ENCODE measurements around the gene TRERF1. TPM values are rescaled to one million over a fixed set of nuclear protein-coding genes. Genes with fewer than 3 reads are reported as not detected.

Gene TRERF1
- total RNA-seq, 1 donor from 2014 or later, result 0.86 TPM

DNA sequence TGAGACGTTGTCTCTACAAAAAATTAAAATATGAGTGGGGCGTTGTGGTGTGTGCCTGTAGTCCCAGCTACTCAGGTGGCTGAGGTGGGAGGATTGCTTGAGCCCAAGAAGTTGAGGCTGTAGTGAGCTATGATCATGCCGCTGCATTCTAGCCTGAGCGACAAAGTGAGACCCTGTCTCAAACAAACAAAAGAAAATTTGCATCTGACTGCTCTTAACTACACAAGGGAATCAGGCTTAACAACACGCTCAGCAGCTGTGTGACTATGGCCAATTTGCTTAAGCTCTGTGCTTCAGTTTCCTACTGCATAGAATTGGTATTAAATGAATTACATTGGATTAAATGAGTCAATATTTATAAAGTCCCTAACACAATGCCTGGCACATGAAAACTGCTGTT, 209.8 kb downstream of the TRERF1 start:
- intact Hi-C loops (cut with DNase I), result no loop called here
- no peak for DNase-seq (ENCODE audit: low spot score)

DNA sequence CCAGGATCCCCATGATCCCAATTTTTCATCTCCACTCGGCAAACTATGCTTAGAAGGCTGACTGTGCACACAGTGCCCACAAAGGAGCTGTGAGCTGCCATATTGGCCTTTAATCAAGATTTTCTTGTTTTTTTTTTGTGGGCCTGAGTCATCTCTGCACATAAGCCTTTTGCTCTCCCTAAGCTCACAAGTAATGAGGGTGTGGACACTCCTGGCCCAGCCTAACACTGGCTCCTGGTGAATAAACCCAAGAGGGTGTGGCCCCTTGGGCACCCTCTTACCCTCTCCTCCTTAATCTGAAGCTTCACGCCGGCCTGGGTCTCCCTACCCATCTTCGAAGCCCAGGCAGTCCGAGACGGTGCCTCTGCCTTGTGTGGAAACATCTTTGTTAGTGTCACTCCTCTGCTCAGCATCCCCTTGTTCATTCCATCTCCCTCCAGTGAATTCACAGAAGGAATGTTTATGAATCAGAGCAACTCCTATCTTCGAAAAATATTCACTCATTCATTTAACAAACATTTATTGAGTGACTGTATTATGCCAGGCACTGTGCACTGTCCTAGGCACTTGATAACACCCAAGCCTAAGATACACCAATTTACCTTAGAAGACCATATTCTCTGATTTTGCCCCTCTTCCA, 211.9 kb downstream of the TRERF1 start:
- intact Hi-C loops (cut with DNase I), result no loop called here
- DNase-seq (ENCODE audit: low spot score), result no peak

DNA sequence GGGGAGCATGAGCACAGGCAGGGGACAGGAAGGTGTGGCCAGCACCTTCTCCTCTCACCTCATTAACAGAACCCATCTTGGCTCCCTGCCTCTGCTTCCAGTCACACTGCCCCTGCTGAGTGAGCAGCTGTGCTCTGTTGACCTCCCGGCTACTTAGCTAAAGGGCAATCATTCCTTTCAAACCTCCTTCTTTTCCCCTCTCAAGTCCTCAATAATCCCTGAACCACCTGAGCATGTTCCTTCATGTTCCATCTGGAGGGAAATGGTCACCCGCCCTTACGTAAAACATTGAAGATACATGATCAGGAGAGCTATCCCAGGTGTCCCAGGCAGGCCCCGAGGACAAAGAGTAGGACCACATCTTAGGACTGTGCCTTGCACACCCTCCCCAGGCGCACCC, 212.4 kb downstream of the TRERF1 start:
- intact Hi-C loops (cut with DNase I), result no loop called here
- no peak for DNase-seq (ENCODE audit: low spot score)

DNA sequence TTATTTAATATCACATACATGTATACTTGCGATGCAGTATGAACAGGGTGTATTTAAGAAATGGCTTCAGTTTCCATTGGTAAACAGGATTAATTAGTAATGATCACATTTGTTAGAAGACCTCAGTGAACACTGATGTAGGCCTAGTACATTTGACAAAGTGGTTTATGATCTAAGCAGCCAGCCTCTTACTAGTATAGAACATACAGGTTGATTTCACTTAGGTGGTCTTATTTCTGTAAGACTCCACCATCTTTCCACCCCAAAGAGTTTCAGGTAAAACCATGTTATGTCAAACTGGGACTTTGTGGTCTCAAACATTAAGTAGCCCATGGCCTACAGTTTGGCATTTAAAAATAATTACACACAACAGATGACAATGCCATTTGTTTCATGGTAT, 213.9 kb downstream of the TRERF1 start:
- DNase-seq (ENCODE audit: low spot score), result no peak
- intact Hi-C loops (cut with DNase I), result no loop called here

DNA sequence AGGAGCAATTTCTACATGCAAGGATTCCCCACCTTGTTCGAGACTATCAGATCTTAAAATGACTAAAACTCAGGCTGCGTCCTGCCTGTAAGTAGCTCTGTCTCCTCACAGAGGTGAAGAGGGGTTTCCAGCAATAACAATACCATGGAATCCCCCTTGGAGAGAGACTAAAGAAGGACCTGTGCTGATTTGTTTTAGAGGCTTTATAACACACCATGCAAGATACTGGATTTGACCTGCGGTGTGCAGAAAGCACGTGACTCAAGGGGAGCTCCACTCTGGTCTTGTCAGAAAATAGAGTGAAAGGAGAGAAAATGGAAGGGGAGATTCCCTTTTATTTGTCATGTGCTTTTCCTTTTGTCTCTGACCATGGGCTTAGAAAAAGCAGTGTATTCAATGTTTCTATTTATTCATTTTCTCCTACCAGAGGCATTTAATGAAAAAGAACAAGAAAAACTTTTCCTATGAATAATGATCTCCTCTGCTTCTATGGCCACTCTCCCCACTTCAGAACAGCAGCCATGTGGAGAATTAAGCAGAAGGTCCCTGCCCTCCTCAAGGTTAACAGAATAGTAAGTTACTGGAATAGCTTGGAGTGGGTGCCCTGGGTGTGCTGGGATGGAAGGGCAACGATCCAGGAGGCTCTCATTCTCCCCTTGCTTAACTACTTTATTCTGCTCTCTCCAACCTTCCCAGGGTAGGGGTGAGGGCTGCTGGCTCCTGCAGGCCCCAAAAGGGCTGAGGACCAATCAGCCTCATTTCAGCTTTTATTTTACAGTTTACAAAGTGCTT, 214.8 kb downstream of the TRERF1 start:
- no peak for DNase-seq (ENCODE audit: low spot score)
- intact Hi-C loops (cut with DNase I), result no loop called here

DNA sequence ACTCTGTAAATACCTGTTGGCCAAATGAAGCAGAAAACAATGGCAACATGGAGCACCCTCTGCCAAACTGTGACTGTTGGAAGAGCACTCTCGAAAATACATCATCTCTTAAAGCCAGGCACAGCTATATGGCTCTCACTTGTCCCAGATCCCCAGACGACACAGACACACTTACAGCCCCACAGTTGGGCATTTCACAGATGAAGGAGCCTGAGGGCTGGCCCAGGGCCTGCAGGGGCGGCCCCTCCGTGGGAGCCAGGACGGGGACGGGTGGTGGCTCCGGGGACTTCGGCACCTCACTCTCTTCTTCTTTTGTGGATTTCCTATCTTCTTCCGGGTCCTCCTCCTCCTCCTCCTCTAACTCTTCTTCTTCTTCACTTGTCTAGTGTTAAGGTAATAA, 215.7 kb downstream of the TRERF1 start:
- DNase-seq (ENCODE audit: low spot score), result no peak
- intact Hi-C loops (cut with DNase I), result no loop called here

DNA sequence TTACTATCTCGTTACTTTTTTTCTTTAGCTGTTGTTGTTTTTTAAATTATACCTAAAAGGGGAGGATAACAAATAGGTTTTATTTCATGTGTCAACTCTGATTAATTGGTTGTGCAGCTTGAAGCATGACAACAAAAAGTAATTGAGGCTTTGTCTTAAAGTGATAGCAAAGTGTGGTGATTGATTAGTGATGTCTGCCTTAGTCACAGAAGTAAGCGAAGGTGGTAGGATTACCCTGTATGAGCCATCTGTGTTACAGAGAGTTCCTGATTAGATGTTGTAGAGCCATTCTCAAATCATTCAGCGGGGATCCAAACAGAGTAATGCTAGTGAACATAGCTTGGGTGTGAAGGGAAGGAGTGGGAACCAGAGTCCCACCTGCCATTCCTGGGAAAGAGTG, 219.7 kb downstream of the TRERF1 start:
- intact Hi-C loops (cut with DNase I), result no loop called here
- DNase-seq (ENCODE audit: low spot score), result no peak

DNA sequence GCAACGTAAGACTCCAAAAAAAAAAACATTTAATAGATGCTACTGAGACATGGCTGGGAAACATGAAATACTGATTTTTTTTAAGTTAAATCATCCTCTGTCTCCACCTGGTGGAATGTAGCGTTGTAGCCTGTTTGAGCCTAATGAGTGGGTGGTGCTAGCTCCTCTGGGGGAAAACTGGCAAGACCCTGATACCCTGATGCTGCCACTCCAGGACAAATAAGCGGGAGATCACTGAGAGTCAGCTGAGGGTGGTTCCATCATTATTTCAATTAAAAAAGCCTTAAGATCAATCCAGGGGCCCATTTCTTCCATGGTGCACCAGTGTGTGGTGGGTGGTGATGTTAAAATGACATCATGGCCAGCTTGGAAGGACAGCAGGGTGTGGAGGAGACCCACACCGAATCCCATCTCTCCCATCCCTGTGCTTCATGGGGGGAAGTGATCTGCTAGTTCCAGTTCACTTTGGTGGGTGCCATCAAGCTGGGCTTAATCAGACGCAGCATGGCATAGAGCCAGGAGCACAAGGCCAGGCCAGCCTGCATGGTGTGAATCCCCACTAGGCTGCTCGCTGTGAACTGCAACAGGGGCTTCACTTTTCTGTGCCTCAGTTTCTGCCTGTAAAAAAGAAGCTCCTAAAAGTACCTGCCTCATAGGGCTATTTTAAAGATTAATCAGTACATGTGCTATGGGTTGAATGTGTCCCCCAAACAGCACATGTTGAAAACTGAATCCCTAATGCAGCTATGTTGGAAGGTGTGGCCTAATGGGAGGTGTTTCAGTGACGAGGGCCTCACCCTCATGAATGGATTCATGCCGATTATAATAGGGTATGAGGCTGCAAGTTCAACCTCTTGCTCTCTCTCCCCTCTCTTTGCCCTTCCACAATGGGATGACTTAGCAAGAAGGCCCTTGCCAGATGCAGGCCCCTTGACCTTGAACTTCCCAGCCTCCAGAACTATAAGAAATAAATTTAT, 221.1 kb downstream of the TRERF1 start:
- intact Hi-C loops (cut with DNase I), result no loop called here
- no peak for DNase-seq (ENCODE audit: low spot score)

DNA sequence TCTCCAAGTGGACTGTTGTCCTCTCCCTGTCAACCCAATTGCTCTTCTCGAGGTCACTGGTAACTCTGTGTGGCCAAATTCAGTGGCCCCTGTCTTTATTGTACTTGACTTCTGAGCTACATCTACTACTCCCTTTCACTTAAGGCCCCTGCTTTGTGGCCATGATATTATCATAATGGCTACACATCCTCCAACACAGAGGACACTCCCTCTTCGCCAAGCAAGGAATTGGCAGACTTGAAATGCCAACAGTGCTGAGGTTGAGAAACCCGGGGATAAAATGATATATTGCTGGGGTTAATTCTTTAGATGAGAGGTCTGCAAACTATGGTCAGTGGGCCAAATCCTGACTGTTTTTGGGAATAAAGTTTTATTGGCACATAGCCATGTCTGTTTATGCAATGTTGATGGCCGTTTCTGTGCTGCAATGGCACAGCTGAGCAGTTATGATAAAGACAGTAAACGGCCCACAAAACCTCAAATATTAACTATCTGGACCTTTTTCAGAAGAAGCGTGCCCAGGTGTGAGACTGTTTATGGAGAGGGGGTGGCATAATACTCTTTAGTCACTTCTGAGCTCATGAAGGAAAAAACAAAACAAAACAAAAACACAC, 222.1 kb downstream of the TRERF1 start:
- intact Hi-C loops (cut with DNase I), result no loop called here
- DNase-seq (ENCODE audit: low spot score), result no peak

DNA sequence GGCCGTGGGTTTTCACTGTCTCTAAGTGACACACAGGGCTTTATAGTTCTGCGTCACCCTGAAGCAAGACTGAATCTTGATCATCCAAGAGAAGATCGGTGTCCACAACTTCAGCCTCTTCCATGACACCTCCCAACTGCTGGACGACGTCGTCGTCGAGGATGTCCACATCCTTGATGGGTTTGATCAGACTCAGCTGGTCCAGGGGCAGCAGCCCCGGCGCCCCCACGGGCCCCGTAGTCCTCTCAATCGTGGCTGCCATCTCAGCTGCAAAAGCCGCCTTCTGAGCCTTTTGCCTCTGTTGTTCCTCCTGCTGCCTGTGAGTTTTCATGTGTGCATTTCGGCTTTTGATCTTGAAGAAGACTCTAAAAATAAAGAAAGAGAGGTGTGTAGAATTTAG, 223.4 kb downstream of the TRERF1 start:
- no peak for DNase-seq (ENCODE audit: low spot score)
- intact Hi-C loops (cut with DNase I), result no loop called here

DNA sequence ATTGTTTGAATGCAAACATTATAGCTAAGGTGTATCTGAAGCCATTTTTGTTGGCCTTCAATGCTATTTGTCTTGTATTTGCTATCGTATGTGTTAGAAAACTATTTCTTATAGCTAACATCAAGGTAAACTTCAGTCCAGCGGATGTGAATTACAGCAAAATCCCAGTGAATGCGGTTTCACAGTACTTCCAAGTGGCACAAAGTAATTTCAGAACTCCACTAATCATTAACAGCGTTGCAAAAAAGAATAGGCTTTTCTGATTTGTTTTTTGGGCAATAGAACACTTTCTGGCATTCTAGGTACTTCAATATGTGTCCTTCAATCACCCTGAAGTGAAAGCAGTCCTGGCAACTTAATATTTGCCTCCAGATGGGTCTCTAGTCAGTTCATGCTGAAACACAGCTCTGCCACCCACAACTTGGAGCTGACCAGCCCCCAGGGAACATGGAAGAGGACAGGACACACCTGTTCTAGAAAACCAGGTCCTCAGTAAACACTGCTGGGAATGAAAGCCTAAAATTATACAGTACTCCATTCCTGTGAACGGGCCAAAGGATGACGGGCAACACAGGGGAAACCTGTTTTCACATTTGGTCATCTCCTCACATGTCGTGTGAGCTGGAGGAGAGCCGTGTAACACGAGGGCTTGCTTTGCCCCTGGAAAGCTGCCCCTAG, 224.4 kb downstream of the TRERF1 start:
- no peak for DNase-seq (ENCODE audit: low spot score)
- intact Hi-C loops (cut with DNase I), result no loop called here

DNA sequence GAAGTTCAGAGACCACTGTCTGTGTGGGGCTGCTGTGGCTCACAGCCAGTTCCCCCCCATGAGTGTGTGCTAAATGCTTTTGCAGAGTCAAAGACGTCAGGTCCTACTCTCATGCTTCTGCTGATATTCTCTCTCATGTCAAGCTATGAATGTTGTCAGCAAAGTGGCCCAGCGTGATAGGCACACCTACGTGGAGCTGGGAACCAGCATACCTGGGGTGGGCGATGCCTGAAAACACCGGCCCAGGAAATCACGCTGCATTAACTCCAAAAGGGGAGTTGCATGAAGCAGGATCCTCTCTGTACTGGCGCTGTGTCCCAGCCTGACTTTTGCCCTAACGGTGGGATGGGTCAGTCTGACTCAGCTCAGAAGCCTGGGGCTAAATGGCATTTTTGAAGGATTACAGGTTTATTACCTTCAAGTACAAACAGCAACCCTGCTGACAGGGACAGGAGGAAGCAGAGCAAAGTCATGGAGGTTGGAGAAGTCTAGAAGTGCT, 225.0 kb downstream of the TRERF1 start:
- intact Hi-C loops (cut with DNase I), result no loop called here
- DNase-seq (ENCODE audit: low spot score), result no peak

DNA sequence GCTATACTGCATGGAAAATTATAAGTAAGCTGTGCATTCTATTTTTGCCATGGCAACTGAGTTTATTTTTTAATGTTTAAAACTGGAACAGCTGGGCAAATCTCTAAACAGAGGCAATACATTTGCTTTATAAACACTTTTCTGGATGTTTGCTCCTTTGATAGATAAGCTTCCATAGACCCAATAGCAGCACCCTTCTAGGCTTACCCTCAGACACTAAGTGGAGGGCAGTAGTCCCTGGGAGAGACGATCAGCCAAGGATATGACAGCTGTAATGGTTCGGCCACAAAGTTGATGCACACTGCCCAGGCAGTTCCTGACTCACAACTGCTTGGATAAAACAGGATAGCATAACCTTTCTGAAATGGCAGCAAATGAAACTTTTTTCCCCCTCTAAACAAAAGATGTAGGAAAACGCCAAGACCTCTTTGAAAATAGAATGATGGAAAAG, 225.5 kb downstream of the TRERF1 start:
- intact Hi-C loops (cut with DNase I), result no loop called here
- DNase-seq (ENCODE audit: low spot score), result no peak

DNA sequence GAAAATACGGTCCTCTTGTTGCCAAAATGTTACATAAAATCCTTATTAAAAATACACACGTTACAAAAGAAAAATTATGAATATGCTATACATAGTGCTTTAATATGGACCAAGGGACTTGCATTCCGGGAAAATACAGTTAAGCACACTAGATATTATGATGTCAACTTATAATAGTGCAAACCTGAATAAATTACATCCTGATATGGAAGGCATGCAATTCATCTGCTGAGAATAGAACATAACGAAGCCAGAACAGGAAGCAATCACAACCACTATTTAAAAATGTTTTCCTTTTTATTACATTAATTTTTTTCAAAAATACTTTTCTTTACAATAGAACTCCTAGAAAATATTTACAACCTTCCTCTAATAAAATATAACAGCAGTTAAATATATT, 226.3 kb downstream of the TRERF1 start:
- DNase-seq (ENCODE audit: low spot score), result no peak
- intact Hi-C loops (cut with DNase I), result no loop called here

DNA sequence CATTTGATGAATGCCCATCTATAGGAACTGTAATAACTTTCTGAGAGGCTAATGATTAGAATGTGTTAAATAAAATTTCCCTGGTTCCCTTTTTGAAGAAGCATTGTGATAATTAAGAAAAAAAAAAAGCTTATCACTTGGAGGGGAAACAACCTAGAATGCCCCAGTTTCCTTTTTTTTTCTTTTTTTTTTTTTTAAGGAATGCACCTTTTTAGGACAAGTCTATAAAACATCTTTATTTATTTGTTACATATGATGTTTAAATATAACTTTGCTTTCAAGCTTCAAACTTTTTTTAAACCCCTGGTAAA, 226.7 kb downstream of the TRERF1 start:
- intact Hi-C loops (cut with DNase I), result no loop called here

DNA sequence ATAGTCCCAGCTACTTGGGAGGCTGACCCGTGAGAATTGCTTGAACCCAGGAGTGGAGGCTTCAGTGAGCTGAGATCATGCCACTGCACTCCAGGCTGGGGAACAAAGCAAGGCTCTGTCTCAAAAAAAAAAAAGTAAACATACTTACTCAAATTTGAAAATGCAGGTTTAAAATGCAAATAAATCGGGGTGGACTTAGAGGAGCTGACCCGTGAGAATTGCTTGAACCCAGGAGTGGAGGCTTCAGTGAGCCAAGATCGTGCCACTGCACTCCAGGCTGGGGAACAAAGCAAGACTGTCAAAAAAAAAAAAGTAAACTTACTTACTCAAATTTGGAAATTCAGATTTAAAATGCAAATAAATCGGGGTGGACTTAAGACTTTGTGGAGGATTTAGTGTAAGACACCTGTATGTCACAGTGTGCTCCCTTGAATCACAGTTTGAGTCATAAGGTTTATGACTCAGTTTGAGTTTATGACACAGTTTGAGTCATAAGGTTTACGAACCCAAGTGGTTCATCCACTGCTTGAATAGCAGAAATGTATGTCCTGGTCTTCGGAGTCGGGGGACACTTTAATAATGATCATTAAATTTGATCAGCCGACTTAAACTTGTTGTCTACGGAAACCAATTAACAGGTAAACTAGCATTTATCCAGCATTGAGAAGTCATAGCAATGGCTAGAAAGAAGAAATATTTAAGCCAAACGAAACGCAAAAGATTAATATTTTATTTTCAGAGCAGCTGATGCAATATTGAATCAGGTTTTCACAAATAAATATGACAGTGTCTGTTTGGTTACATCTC, 227.3 kb downstream of the TRERF1 start:
- intact Hi-C loops (cut with DNase I), result no loop called here
- no peak for DNase-seq (ENCODE audit: low spot score)

More for the DNA sequence above, 226.7 kb downstream of the TRERF1 start:
- no peak for DNase-seq (ENCODE audit: low spot score)

DNA sequence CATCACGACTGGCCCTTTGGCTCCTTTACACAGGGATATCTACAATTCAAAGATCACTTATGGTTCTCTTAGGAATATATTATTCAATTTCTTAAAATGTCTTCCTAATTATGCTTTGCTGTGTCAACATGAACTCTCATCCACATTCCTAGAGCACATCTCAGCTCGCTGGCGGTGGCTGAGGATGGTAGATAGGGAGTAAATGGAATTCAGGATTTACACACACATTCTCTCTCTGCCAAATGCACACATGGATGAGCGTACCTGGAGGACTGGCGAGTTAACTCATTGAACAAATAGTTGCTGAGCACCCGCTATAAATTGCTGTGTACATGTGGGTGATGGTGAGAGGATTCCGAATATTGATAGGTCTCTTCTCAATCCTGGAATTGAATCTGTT, 229.3 kb downstream of the TRERF1 start:
- intact Hi-C loops (cut with DNase I), result no loop called here
- no peak for DNase-seq (ENCODE audit: low spot score)

DNA sequence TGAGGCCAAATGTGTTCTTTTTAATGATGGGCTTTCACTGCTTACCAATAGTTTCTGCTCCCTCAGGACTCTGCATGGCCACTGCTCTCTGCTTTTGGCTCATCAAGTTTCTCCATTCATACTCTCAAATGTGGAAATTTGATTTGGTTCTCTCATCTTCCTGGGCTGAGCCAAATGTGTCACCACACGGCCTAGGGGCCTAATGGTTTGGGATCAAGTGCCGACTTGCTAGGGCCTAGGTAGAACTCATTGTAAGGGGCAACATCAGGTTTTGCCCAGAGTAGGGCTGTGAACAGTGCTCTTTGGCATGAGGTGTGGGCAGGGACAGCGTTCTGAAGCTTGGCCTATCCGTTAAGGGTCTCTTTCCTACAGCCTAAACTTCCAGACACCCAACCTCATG, 230.2 kb downstream of the TRERF1 start:
- DNase-seq (ENCODE audit: low spot score), result no peak
- intact Hi-C loops (cut with DNase I), result no loop called here
